Stimulated activated CD8-positive, alpha-beta memory T cell treated with anti-CD3 and anti-CD28 coated beads, Interleukin-7, amount 100 ng/mL, for 1 hour (primary cell): Measurements from ENCODE around the gene PGBD2.
"Not testable (repeated sequence)": the region's sequence is repeated elsewhere in the genome, so short reads cannot be mapped to it uniquely, and the experiment has no call there.

Experiments used
- DNase-seq, 2 donors: peaks; one replicate each; pipeline ENCODE4 v3.0.0-alpha.2; 2020; ENCODE audit warnings: low read depth in 2 of 2

The PGBD2 gene

DNA sequence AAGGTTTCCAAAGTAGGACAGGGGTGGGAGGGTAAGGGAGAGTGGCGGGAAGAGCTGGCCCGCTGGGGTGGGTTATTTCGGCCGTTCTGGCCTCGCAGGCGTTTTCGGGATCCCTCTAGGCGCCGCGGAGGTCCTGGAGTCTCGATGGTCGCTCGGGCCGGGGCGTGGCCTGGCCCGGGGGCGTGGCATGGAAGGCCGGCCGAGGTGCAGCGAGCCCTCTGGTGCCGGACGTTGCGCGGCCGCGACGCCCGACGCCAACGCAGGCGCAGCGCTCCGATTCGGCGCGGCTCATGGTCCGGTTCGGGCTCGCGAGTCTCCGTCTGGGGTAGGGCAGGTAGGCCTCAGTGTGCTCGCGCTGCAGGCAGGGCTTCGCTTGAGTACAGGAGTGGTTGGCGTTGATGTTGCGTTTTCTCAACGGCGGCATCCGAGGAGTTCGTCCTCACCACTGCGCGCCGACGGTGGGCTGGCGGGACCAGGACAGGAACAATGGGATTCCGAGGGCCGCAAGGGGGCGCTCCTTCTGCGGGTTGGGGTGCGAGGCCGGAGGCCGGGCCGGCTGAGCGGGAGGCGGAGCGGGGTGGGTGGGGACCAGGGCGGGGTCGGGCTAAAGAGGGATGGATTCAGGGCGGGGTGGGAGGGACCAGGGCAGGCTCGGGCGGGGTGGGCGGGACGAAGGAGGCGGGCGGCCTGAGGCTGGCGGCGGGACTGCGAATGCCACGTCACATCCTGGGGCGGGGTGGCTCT, at the start of gene PGBD2:
PGBD2 (plus strand) TSS at position 227 of the 744 bp plus-strand sequence. CDS start 7,628 bp downstream, outside the sequence.
- DNase-seq = peak; percentile 93 to 96

- no peak for DNase-seq
These were observed 48.8 kb upstream of the PGBD2 start for GRCh38 chr1:248857201-248857600.

GRCh38 chr1:248857749-248858095, 48.3 kb upstream of the PGBD2 start:
- no peak for DNase-seq

GRCh38 chr1:248858096-248858890, 47.7 kb upstream of the PGBD2 start:
- no peak for DNase-seq

DNA sequence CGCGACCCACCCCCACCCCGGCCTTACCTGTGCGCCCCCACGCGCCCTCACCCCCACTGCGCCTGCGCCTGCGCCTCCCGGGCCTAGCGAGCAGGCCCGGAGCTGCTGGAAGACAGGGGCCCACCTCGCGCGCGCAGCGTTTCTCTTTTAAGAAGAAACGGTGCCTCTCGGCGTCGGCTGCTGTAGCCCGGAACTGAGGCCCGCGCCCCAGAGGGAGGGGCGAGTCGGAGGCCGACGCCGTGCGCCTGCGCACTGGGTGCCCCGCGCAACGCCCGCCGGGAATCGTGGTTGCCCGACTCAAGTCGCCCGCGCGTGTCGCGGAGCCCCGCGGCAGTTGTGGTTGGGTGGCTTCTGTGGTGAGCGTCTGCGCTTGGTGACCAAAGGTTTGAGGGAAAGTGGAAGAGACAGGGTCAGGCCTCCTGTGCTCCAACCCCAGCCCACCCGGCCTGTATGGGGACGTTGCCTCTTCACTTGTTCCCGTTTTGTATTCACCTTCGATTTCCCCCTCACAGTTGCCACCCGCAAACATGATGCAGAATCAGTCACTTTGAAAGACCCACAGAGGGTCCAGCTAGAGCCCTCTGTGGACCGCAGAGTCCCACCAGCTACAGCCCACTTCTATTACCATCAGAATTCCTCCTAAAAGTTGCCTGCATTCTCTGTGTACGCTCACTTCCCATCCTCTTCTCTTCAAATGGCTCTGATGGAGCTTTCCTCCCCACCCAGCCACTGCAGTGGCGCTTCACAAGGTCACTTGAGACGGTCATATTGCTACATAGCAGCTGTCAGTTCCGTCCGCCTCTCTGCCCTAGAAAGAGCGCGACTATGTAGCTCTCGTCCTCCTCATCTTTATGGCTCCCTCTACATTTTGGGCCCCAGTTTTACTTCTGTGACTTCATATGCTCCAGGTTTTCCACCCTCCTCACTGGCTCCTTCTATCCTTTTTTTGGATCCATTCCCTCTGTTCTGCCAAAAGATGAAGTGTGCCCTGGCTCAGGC, 46.8 kb upstream of the PGBD2 start, which contains the start of gene ZNF692:
ZNF692 (minus strand) TSS at position 195 of the 999 bp plus-strand sequence. CDS start 776 bp downstream, outside the sequence.
- DNase-seq = peak; percentile 91 to 92

- DNase-seq = no peak
These were observed 46.0 kb upstream of the PGBD2 start for GRCh38 chr1:248860007-248860406.

DNA sequence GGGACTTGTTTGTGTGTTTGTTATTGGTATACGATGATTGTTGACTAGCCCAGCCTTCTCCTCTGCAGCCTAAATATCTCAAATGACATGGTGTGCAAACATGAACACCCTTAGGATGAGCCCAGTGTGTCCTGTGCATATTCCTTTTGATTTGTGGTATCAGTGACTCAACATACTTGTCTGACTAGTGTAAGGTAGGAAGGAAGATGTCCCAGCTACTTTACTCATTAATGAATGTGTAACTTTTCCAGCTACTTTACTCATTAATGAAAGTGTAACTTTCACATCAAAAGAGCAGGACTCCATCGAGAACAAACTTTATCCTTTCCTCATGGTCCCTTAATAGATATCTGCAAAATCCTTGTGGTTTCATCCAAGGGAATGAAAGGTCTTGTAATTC, 44.4 kb upstream of the PGBD2 start:
- DNase-seq = no peak

GRCh38 chr1:248862695-248862997, 43.4 kb upstream of the PGBD2 start:
- DNase-seq = no peak

- DNase-seq = peak; percentile 61 to 68
These were observed 42.8 kb upstream of the PGBD2 start for GRCh38 chr1:248862998-248863881.

GRCh38 chr1:248871837-248872401, 34.1 kb upstream of the PGBD2 start:
- no peak for DNase-seq

DNA sequence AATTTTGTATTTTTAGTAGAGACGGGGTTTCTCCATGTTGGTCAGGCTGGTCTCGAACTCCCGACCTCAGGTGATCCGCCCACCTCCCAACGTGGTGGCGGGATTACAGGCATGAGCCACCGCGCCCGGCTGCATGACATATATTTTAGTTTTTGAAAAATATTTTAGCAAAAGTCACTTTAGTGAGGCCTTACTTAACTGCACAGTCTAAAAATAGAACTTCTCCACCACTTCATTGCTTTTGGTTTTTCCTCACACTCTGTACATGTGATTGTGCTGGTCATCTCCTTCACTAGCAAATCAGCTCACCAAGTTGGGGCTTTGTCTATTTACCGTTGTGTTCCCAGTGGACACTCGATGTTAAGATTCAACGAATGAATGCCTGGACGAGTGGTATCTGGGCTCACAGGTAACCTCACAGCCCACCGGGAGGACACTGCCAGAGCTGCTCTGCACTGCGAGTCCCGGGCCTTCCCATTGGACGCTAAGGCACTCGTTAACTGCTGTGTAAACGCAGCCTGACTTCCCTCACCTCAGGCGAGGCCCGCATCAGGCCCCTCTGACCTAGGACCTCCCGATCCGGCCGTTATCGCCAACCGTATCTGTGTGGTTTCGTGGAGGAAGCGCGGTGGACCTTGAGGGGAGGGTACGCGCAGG, 33.2 kb upstream of the PGBD2 start:
- DNase-seq = no peak

- peak; percentile 86 to 88 for DNase-seq
These were observed 32.5 kb upstream of the PGBD2 start for GRCh38 chr1:248873409-248873992.

DNA sequence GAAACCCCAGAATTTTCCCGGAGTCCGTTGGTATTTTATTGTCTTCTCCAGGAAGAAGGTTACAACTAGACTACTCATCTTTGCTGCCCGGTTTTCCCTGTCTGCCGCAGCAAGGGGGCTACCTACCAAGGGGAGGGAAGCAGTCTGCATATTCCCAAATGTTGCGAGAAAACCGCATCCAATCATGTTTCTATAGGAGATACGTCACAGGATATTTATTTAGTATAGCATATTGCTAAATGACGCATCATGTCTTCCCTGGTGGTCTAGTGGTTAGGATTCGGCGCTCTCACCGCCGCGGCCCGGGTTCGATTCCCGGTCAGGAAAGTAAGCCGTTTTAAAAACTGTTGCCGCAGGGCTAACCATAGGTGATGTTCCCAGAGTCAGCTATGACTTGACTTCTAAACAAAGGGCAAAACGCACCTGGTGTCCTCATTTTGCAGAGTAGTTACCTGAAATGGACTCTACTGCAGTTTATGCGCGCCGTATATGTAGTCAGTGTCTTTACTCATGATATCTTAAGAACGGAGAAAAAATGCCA, 32.0 kb upstream of the PGBD2 start:
- DNase-seq = peak; percentile 68 to 78

- no peak for DNase-seq
These were observed 24.8 kb upstream of the PGBD2 start for GRCh38 chr1:248881261-248881660.

DNA sequence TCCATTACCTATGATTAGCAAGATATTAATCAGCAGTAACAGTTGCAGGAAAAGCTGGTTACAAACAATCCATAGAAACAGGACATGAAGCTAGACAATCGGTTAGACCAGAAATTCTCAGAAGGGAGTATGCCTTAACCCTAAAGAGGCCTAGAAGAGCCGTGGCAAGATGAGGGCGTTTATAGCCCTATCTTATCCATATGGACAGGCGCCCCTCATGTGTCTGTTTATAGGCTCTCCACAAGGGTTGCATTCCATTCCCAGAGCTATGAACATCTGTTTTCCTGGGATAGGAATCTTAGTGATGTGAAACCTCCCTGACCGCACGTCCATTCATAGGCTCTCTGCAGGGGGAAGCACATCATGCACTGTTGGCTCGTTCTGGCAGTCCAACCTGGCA, 23.6 kb upstream of the PGBD2 start:
- not testable (repeated sequence) for DNase-seq

GRCh38 chr1:248884632-248885295, 21.3 kb upstream of the PGBD2 start:
- no peak for DNase-seq

DNA sequence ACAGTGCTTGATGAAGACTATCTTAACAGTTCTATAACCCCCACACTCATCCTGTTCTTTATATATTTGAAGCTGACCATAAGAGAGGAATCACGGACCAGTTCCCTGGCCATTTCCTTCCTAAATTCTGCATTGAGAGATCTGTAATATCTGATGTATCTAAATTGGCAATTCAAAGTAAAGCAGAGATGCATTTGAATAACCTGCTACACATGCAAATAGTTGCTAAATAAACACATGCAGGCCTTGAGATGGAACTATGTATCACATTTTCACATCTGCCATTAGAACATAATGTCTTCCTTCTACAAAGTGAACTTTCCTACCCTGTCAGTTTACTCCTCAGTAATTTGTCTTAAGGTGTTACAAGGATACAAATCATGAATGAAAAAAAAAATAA, 20.4 kb upstream of the PGBD2 start:
- DNase-seq = no peak

- DNase-seq = no peak
These were observed 19.7 kb upstream of the PGBD2 start for GRCh38 chr1:248886237-248886895.
